IMR-90 (cell line): Measurements from ENCODE around the gene AADACL4. TPM values are rescaled to one million over a fixed set of nuclear protein-coding genes. Genes with fewer than 3 reads are reported as not detected.

ENCODE experiments used
- ATAC-seq: fragments of 200-7000 bp; cut with Tn5 transposase; 2 replicates; pipeline ENCODE4 v1.9.1; 2020; ENCODE audit warnings: low read depth, mild to moderate bottlenecking, moderate library complexity
- BruUV-seq: library from RNA; stranded (reverse); fragments of 400-500 nt; replicated peaks from 2 replicates; lab custom pipeline; 2021; lab: Mats Ljungman, UMichigan
- CTCF ChIA-PET: fragments of 300-600 bp; formaldehyde crosslinking; extraction: SDS; loops from one replicate; lab custom pipeline; 2021; ENCODE audit warnings: antibody characterized with exemption; lab: Yijun Ruan, JAX
- POLR2A ChIA-PET: fragments of 300-600 bp; sonication (Branson Sonifier 250); formaldehyde crosslinking; loops from one replicate; lab custom pipeline; 2022; ENCODE audit warnings: antibody characterized with exemption; ENCODE audit not compliant: unreplicated experiment; lab: Charles Lee
- DNase-seq: peaks from one replicate; pipeline ENCODE4 v3.0.0; 2013
- H2AFZ ChIP-seq: replicated peaks from 2 replicates; pipeline ENCODE3; 2013; ENCODE audit warnings: low read length, mild to moderate bottlenecking; ENCODE audit not compliant: poor library complexity
- H2AK5ac ChIP-seq: 2 replicates; pipeline ENCODE4 v1.6.1; 2013; ENCODE audit warnings: low read depth, low read length, inconsistent platforms
- H2AK9ac ChIP-seq: replicated peaks from 2 replicates; pipeline ENCODE3; 2013; ENCODE audit warnings: mild to moderate bottlenecking, low read depth, low read length, moderate library complexity; ENCODE audit not compliant: poor library complexity
- H2BK120ac ChIP-seq: 2 replicates; pipeline ENCODE4 v1.6.1; 2013; ENCODE audit warnings: low read depth, low read length, inconsistent platforms
- H2BK15ac ChIP-seq: 3 replicates; pipeline ENCODE4 v1.6.1; 2013; ENCODE audit warnings: low read depth, low read length, inconsistent platforms
- H2BK20ac ChIP-seq: 2 replicates; pipeline ENCODE4 v1.6.1; 2013; ENCODE audit warnings: low read depth, mild to moderate bottlenecking, inconsistent platforms, low read length, moderate library complexity
- H2BK5ac ChIP-seq: 2 replicates; pipeline ENCODE4 v1.6.1; 2013; ENCODE audit warnings: mild to moderate bottlenecking, low read depth, low read length, inconsistent platforms; ENCODE audit not compliant: poor library complexity, severe bottlenecking
- H3K14ac ChIP-seq: replicated peaks from 2 replicates; pipeline ENCODE4 v1.6.1; 2013; ENCODE audit warnings: low read depth, low read length, inconsistent platforms
- H3K18ac ChIP-seq: 2 replicates; pipeline ENCODE4 v1.6.1; 2013; ENCODE audit warnings: low read depth, low read length, control low read depth
- H3K23ac ChIP-seq: 2 replicates; pipeline ENCODE4 v1.6.1; 2013; ENCODE audit warnings: low read depth, low read length, inconsistent platforms
- H3K27ac ChIP-seq: 2 replicates; pipeline ENCODE4 v1.5.1; 2013; ENCODE audit warnings: mild to moderate bottlenecking, control low read depth, low read length; ENCODE audit not compliant: insufficient read depth
- H3K27me3 ChIP-seq: 2 replicates; pipeline ENCODE4 v1.6.1; 2013; ENCODE audit warnings: low read length; ENCODE audit not compliant: control insufficient read depth, insufficient read depth
- H3K36me3 ChIP-seq: 2 replicates; pipeline ENCODE4 v1.6.1; 2013; ENCODE audit warnings: low read length, mixed read lengths; ENCODE audit not compliant: control insufficient read depth, insufficient read depth
- H3K4ac ChIP-seq: 2 replicates; pipeline ENCODE4 v1.6.1; 2013; ENCODE audit warnings: low read depth, low read length, inconsistent platforms
- H3K4me1 ChIP-seq: 2 replicates; pipeline ENCODE4 v1.6.1; 2013; ENCODE audit warnings: low read length, mixed read lengths; ENCODE audit not compliant: control insufficient read depth, insufficient read depth
- H3K4me2 ChIP-seq: 2 replicates; pipeline ENCODE4 v1.6.1; 2013; ENCODE audit warnings: low read depth, mild to moderate bottlenecking, control low read depth, low read length, moderate library complexity
- H3K4me3 ChIP-seq: 2 replicates; pipeline ENCODE4 v1.5.1; 2013; ENCODE audit warnings: low read depth, mild to moderate bottlenecking, control low read depth, low read length, moderate library complexity; ENCODE audit not compliant: insufficient read depth
- H3K56ac ChIP-seq: 2 replicates; pipeline ENCODE4 v1.6.1; 2013; ENCODE audit warnings: low read length, inconsistent platforms; ENCODE audit not compliant: insufficient read depth; ENCODE audit errors: extremely low read depth
- H3K79me1 ChIP-seq, 2 experiments: 2 replicates each; pipeline ENCODE4 v1.6.1; 2013; ENCODE audit warnings: low read length in 2 of 2, inconsistent platforms in 1 of 2, low read depth in 1 of 2
- H3K9ac ChIP-seq: 2 replicates; pipeline ENCODE4 v1.6.1; 2013; ENCODE audit warnings: low read depth, low read length, control low read depth
- H3K9me1 ChIP-seq: 2 replicates; pipeline ENCODE4 v1.6.1; 2013; ENCODE audit warnings: low read length, inconsistent platforms; ENCODE audit not compliant: insufficient read depth
- H3K9me3 ChIP-seq: 2 replicates; pipeline ENCODE4 v1.6.1; 2013; ENCODE audit warnings: low read length; ENCODE audit not compliant: control insufficient read depth, insufficient read depth
- H4K20me1 ChIP-seq: 2 replicates; pipeline ENCODE4 v1.6.1; 2013; ENCODE audit warnings: low read length, inconsistent platforms; ENCODE audit not compliant: insufficient read depth
- H4K5ac ChIP-seq: 2 replicates; pipeline ENCODE4 v1.6.1; 2013; ENCODE audit warnings: mild to moderate bottlenecking, low read depth, low read length, control low read depth
- H4K8ac ChIP-seq, 2 experiments: 2 replicates each; pipeline ENCODE4 v1.6.1; 2013; ENCODE audit warnings: low read depth in 2 of 2, low read length in 2 of 2, control low read depth in 1 of 2, inconsistent platforms in 1 of 2
- H4K91ac ChIP-seq: 2 replicates; pipeline ENCODE4 v1.6.1; 2013; ENCODE audit warnings: low read depth, low read length, inconsistent platforms; ENCODE audit not compliant: insufficient read depth
- BHLHE40 ChIP-seq: fragments of 150-350 bp; IDR thresholded peaks from 2 replicates; pipeline ENCODE4 v1.6.1; 2016; ENCODE audit warnings: mild to moderate bottlenecking, low read depth, low read length
- CEBPB ChIP-seq: IDR thresholded peaks from 2 replicates; pipeline ENCODE4 v1.6.1; 2012; ENCODE audit warnings: low read depth, low read length, improper control_type of control experiment
- CHD1 ChIP-seq: IDR thresholded peaks from 2 replicates; pipeline ENCODE4 v1.6.1; 2012; ENCODE audit warnings: low read depth, low read length, improper control_type of control experiment
- CTCF ChIP-seq: conservative IDR thresholded peaks from 2 replicates; pipeline ENCODE4 v1.5.1; 2012; ENCODE audit warnings: mild to moderate bottlenecking, low read depth, low read length, improper control_type of control experiment
- ELK1 ChIP-seq: fragments of 150-350 bp; IDR thresholded peaks from 2 replicates; pipeline ENCODE4 v1.6.1; 2016; ENCODE audit warnings: low read depth, mild to moderate bottlenecking, low read length, moderate library complexity, borderline replicate concordance
- FOS ChIP-seq: fragments of 150-350 bp; IDR thresholded peaks from 2 replicates; pipeline ENCODE4 v1.6.1; 2016; ENCODE audit warnings: low read depth, low read length
- MAFK ChIP-seq: IDR thresholded peaks from 2 replicates; pipeline ENCODE4 v1.6.1; 2012; ENCODE audit warnings: low read depth, low read length, improper control_type of control experiment
- MAZ ChIP-seq: IDR thresholded peaks from 2 replicates; pipeline ENCODE4 v1.6.1; 2012; ENCODE audit warnings: low read depth, mild to moderate bottlenecking, low read length, improper control_type of control experiment, moderate library complexity, borderline replicate concordance
- MXI1 ChIP-seq: IDR thresholded peaks from 2 replicates; pipeline ENCODE4 v1.6.1; 2012; ENCODE audit warnings: low read depth, mild to moderate bottlenecking, low read length, moderate library complexity, borderline replicate concordance
- NFE2L2 ChIP-seq: fragments of 150-350 bp; IDR thresholded peaks from 2 replicates; pipeline ENCODE4 v1.6.1; 2016; ENCODE audit warnings: low read depth, mild to moderate bottlenecking, low read length
- POLR2A ChIP-seq: IDR thresholded peaks from 2 replicates; pipeline ENCODE4 v1.6.1; 2012; ENCODE audit warnings: mild to moderate bottlenecking, low read depth, low read length
- RAD21 ChIP-seq: IDR thresholded peaks from 2 replicates; pipeline ENCODE4 v1.6.1; 2012; ENCODE audit warnings: low read length, improper control_type of control experiment
- RCOR1 ChIP-seq: IDR thresholded peaks from 2 replicates; pipeline ENCODE4 v1.6.1; 2012; ENCODE audit warnings: mild to moderate bottlenecking, low read length, improper control_type of control experiment; ENCODE audit not compliant: insufficient replicate concordance
- RFX5 ChIP-seq: IDR thresholded peaks from 2 replicates; pipeline ENCODE4 v1.8.0; 2012; ENCODE audit warnings: low read depth, mild to moderate bottlenecking, low read length, moderate library complexity
- SMC3 ChIP-seq: fragments of 150-350 bp; IDR thresholded peaks from 2 replicates; pipeline ENCODE4 v1.6.1; 2016; ENCODE audit warnings: low read depth, mild to moderate bottlenecking, antibody characterized with exemption, low read length, moderate library complexity
- USF2 ChIP-seq: fragments of 150-350 bp; IDR thresholded peaks from 2 replicates; pipeline ENCODE4 v1.6.1; 2017; ENCODE audit warnings: mild to moderate bottlenecking, antibody characterized with exemption, low read length, low read depth
- WGBS, 2 experiments: methylation state at CpG; one replicate each; pipeline versions ENCODE4 v1.1.5 to v1.1.7; 2013; ENCODE audit warnings: missing lambda C conversion rate in 2 of 2; ENCODE audit not compliant: insufficient read length in 1 of 2; ENCODE audit errors: extremely low coverage in 2 of 2; 5-methylcytosine and 5-hydroxymethylcytosine counted together
- dilution Hi-C: fragments of 300-500 bp; cut with HindIII; formaldehyde crosslinking; loops from one replicate; pipeline ENCODE4 v1.14.3; 2018; ENCODE audit warnings: low sequenced_read_pairs; ENCODE audit not compliant: unreplicated experiment
- in situ Hi-C: fragments of 300-500 bp; cut with MboI; formaldehyde crosslinking; loops from 3 replicates; pipeline ENCODE4 v1.14.3; 2019; ENCODE audit warnings: low sequenced_read_pairs, inconsistent platforms, mixed read lengths
- intact Hi-C: fragments of 100-400 bp; cut with micrococcal nuclease; formaldehyde crosslinking; loops from 2 replicates; pipeline ENCODE4 v1.10.0; 2022
- polyA plus RNA-seq, 3 experiments: library from polyadenylated mRNA; depleted of rRNA; stranded (reverse); fragments of >200 nt; gene quantifications; 2 replicates each; pipeline ENCODE4 v1.2.3, GENCODE V29; 2012; ENCODE audit warnings: low replicate concordance in 1 of 3
- total RNA-seq: library from RNA; depleted of rRNA; stranded (reverse); fragments of >200 nt; gene quantifications from 2 replicates; pipeline ENCODE4 v1.2.3, GENCODE V29; 2012

Gene AADACL4
- total and polyA plus RNA-seq, 2 of the 4 experiments (the other 2 are of a cell fraction): not detected

- Histone ChIP-seq H2BK120ac (no peak overlapping the region), H2AFZ (no peak overlapping the region), H2BK15ac (no peak overlapping the region), H4K5ac (no peak overlapping the region), H3K9me1 (no peaks in the 10 kb centered on the region), H3K79me1 (no peaks in the 10 kb centered on the region), H3K4me3 (no peak overlapping the region), H4K91ac (no peak overlapping the region), H2AK5ac (no peak overlapping the region), H3K14ac (no peak overlapping the region), H3K4me1 (no peaks in the 10 kb centered on the region), H4K20me1 (no peaks in the 10 kb centered on the region), H3K23ac (no peak overlapping the region), H2AK9ac (no peak overlapping the region), H3K56ac (no peak overlapping the region), H3K36me3 (no peaks in the 10 kb centered on the region), H3K4ac (no peak overlapping the region), H4K8ac (no peak overlapping the region), H3K9ac (no peak overlapping the region), H2BK5ac (no peak overlapping the region), H3K18ac (no peak overlapping the region), H3K4me2 (no peak overlapping the region), H3K27me3 (peaks cover 3% of the 10 kb centered on the region; the same call in 1 of the 2 replicates), H3K27ac (no peak overlapping the region), H3K9me3 (peaks cover 5% of the 10 kb centered on the region; the same call in 1 of the 2 replicates), H2BK20ac (no peak overlapping the region)
- TF ChIP-seq CEBPB (no peak), SMC3 (no peak), NFE2L2 (no peak), MAZ (no peak), BHLHE40 (no peak), RCOR1 (no peak), MXI1 (no peak), RFX5 (no peak), MAFK (no peak), POLR2A (no peak), USF2 (no peak), FOS (no peak), RAD21 (no peak), CHD1 (no peak), CTCF (no peak), ELK1 (no peak)
- in situ Hi-C loops (no loop called here), dilution Hi-C loops (no loop called here), intact Hi-C loops (no loop called here)
- ChIA-PET POLR2A (no interaction called here), CTCF (no interaction called here)
- BruUV-seq: no TSS peak
- 79% methylated on average over 6 of the region's 15 CpGs; no CpG with 5 or more reads in 1 of the 2 experiments for WGBS, 2 experiments
- peak; percentile 22 for DNase-seq
- no peak for ATAC-seq
Measured at GRCh38 chr1:12666141-12666735, 22.4 kb downstream of the AADACL4 start.
